Loucy (cell line): ENCODE data around the gene GPR84.

Source experiments
- EZH2phosphoT487 ChIP-seq: fragments of 200-600 bp; IDR thresholded peaks from 2 replicates; pipeline ENCODE4 v1.6.1; 2018; ENCODE audit warnings: antibody characterized with exemption, mild to moderate bottlenecking, moderate library complexity, borderline replicate concordance
- TF ChIP-seq, protein P1 (sequence below): fragments of 200-600 bp; sonication (generic); conservative IDR thresholded peaks from 2 replicates; pipeline ENCODE4 v1.5.1; 2014; ENCODE audit warnings: mild to moderate bottlenecking, antibody characterized with exemption, low read length

DNA sequence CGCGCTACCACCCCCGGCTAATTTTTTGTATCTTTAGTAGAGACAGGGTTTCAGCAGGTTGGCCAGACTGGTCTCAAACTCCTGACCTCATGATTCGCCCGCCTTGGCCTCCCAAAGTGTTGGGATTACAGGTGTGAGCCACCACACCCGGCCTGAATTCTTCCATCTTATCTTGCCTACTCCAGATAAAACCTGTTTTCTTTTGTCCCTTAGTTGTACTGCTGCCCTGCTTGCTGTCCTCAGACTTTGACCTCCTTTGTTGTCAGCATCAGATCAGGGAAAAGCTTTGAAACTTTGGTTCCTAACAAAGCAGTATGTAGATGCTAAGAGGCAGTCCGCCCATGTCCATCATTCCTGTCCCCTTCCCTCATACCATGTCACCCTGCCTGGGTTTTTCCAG lies 23.4 kb downstream of the GPR84 start:
- TF ChIP-seq, protein P1, sequence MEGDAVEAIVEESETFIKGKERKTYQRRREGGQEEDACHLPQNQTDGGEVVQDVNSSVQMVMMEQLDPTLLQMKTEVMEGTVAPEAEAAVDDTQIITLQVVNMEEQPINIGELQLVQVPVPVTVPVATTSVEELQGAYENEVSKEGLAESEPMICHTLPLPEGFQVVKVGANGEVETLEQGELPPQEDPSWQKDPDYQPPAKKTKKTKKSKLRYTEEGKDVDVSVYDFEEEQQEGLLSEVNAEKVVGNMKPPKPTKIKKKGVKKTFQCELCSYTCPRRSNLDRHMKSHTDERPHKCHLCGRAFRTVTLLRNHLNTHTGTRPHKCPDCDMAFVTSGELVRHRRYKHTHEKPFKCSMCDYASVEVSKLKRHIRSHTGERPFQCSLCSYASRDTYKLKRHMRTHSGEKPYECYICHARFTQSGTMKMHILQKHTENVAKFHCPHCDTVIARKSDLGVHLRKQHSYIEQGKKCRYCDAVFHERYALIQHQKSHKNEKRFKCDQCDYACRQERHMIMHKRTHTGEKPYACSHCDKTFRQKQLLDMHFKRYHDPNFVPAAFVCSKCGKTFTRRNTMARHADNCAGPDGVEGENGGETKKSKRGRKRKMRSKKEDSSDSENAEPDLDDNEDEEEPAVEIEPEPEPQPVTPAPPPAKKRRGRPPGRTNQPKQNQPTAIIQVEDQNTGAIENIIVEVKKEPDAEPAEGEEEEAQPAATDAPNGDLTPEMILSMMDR = no peak
- TF ChIP-seq EZH2phosphoT487 = no peak
